Activated T-cell treated with anti-CD3 and anti-CD28 coated beads for 1 hour (primary cell): ENCODE measurements around the gene GMDS.
A peak's percentile ranks its signal among the peaks of the same experiment; 100 is the strongest.

ENCODE experiments used
- DNase-seq: peaks from one replicate; pipeline ENCODE4 v3.0.0-alpha.2; 2020; ENCODE audit warnings: low read depth

GMDS gene

DNA sequence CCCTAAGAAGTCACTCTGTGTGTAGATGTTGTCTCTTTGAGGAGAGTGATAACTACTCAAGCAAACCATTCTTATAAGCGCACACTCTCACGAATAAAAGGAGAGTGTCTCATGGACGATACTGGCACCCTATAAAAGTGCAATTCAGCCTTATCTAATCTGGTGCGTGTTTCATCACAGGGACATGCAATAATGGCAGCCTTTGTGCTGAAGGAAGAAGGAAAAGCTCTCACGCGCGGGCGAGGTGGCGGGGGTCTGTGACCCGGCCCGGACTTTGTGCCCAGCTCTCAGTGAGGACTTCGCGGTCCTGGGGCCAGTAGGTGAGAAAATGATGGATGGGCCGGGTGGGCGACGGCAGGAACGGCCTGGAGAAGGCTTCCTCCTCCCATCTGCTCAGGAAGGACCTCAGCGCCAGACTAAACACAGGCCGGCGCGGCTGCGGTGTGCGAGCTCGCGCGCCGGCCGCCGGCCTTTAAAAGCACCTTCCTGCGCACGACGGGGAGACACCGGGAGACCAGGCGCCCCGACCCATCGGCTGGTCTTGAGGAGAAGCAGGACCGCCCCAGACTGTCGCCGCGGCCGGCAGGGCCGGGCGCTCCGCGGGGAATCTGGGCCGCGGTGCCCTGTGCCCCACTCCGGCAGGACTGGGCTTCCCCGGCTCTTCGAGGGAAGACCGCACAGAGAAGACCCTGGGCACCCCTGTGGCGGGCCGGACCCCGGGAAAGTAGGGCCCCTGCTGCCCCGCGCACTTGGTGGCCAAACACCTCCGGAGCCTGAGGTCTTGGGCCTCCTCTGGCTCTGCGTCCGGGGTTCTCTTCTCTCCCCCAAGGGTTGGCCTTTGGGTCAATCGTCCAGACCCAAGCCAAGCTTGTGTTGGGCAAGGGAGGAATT is 644.0 kb downstream of the GMDS start:
- no peak for DNase-seq

DNA sequence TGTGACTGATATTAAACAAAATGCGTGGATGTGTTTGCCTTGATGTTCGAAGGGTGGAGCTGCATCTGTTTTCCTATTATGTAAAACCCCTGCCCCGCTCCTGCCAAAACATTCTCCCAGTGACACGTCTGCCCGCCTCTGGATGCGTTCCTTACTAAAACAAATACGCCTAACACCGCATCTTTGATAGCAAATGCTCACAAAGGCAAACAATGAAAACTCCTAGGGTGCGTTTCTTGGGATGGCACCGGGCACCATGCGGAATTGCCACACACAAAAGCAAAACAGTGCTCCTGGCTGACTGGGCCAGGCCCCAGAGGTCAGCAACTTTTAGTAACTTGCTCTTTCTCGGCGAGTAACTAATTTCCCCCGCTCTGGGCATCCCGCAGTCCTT is 644.6 kb downstream of the GMDS start:
- no peak for DNase-seq

DNA sequence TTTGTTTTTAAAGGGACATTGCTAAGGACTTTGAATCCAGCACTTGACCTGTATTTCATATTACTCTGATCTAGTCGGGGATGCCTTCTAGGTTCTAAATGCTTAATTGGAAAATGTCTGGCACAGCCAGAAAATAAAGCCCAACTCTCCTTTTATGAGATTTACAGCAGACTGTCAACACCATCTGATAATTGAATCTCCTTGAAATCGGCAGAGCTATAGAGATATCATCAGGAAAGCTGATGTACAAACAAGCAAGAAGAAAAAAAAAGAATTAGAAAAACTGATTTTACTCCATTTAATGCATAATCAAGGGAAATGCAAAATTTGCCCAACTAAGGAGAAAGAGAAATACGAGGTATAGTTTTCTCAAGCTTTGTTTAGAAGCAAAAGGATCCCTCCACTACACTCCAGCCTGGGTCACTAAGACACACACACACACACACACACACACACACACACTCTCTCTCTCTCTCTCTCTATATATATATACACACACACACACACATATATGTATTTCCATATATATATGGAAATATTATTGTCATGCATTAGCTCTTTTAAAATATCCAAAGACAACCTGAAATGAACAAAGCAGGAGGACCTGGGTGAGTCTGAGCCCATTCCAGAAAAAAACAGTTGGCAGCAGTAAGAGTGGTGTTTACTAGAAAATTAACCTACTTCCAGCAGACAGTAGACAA is 645.2 kb downstream of the GMDS start:
- DNase-seq: no peak

DNA sequence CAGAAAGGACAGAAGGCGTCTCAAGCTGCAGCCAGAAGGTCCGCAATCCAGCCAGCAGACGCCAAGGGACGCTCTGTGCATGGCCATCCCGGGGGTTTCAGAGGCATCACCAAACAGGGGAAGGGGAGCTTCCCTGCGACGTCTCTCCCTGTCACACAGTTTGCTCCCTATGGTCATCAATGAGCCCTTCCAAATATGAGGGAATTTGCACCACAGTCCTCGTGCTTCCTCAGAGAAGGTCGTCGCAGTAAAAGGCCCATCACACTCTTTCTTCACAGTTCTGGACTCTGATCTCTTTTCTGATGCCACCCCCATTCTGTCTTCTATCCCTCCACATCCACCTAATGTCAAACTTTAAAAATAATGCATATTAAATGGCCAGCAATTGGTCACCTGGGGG is 645.9 kb downstream of the GMDS start:
- DNase-seq: no peak

DNA sequence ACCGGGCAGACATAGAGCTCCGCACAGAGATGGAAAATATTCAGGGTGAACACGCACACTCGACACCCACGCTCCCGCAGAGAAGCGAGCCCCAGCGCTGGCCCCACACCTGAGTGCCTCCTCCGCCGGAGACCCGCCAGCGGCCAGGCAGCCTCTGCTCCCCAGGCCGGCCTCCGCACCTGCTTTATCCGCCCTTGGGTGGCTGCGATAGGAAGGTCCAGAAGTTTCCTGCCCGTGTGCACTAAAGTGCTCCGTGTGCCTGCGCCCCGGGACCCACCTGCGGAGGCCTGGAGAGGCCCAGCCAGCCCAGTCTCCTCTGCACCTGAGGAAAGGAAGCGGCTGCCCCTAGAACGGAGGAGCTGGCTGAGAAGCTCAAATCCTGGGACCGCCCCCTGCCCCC is 646.5 kb downstream of the GMDS start:
- no peak for DNase-seq

DNA sequence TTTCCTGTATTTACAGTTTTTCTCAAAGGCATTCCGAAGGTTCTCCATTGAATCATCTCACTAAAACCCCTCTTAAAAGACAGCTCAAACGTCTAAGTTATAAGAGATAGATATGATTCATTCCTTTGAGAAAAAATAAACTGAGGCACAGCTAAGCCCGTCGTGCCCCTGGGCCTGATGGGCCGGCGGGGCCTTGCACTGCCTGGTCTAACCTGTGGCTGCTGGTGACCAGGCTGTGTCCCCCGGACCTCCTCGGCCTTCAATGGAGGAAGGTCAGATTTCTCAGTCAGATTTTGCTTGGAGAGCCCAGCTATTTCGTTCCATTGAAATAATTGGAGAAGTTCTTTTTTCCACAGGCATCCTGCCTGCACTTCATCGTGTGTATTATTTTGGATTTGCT is 647.0 kb downstream of the GMDS start:
- DNase-seq: no peak

DNA sequence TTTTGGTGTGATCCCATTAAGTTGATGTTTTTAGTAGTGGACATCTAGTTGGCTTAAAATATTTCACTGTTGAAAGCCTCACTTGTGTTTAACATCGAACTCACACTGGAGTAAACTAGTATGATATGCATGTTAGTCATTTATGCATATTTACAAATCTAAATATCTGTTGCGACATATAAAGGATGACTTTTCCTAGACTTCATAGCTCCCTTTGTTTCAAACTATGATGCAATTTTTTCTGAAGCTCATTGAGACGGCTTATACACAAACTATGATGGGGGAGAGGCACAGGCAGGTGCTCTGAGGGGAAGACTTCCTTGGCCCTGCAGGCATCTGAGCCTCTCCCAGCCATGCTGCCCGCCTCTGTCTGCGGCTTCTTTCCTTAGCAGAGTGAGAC is 647.5 kb downstream of the GMDS start:
- no peak for DNase-seq

DNA sequence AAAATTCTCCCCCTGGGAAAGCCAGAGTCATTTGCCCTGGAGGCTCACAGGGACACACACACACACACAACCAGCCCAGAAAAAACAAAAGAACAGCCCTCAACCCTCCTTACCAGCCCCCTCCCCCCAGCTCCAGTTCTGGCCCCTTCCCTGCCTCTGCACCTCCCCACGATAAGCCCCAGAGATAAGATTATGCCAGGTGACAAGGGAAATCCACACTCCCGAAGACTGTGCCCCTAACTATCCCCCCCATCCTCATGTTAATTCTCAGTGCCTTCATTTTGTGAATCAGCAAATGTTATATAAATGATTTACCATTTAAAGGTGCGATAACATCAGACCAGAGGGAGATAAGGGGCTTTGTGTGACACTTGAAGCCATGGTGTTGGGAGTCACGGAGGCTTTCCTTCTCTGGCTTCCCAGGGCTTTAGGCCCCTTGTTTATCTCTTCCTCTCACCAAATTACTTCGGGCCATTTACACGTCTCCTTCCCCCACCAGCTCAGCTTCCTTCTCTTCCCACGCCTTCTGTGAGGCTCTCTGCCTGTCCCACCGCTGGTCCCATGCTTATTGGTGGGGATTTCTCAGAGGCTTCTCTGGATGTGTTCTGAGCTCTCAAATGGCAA is 648.2 kb downstream of the GMDS start:
- DNase-seq: no peak

DNA sequence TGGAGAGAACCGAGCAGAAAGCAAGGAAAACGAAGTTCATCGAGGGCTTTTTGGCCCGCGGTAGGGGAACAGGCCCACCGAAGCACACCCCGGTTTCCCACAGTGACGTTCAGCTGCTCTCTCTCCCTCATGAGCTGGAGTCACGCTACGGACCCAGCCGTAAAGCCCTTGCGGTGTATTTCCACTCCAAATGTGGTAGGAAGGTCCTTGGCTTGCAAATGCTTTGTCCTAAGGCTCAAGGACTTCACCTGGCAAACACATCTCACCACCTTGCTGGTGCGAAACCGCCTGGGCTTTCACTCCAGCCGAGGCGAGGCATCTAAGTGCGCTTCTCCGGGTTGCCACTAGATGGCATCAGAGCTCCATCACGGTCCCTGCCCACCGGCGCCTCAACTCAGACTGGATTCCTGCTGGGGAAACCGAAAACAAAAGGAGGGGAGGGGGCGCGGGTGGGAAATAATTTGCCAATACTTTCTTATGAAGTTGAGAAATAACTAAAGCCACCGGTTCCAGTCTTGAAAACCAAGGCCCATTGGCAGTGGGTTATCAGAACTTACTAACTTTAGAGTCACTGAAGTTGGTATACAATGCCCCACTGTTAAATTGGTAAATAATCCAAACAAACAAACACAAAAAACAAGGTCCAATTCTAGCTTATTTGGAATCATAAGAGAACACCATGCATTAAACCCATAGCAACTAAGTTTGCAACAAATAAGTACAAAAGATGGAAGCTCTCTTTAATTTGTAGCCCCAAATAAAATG is 649.1 kb downstream of the GMDS start:
- peak; percentile 59 for DNase-seq

DNA sequence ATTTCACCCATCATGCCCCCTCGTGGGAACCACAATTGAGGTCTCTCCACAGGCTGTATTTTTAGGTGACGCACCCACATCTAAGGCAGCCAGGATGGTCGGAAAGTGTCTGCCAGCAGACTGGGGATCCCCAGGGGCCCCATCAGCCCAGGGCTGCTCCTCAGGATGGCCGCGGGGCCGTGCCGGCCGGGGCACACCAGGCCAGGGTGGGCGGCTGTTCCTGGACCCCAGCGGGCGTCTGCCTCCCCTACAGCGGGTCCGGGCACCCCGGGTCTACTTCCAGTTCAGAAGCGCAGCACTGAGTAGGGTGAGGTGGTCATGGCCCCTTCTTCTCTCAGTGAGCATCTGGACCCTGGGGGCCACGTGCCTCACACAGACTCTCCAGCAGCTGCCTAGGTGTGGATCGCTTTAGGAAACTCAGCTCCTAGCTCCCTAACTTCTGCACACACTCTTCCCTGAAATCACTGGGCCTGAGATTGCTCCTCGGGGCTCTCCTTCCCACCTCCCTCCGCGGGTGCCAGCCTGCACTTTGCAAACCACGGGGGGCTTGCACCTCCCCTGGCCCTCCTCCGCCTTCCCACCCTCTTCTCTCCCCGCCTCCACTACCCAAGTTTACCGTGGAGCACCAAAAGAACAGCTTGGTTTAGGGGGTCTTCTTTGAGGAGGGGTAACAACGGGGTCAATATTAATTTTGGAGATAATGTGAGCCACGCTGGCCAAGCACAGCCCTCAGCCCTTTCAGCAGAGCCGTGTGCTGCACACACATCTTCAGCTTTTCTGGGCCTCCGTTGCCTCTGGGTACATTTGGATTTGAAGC is 649.9 kb downstream of the GMDS start:
- DNase-seq: no peak

DNA sequence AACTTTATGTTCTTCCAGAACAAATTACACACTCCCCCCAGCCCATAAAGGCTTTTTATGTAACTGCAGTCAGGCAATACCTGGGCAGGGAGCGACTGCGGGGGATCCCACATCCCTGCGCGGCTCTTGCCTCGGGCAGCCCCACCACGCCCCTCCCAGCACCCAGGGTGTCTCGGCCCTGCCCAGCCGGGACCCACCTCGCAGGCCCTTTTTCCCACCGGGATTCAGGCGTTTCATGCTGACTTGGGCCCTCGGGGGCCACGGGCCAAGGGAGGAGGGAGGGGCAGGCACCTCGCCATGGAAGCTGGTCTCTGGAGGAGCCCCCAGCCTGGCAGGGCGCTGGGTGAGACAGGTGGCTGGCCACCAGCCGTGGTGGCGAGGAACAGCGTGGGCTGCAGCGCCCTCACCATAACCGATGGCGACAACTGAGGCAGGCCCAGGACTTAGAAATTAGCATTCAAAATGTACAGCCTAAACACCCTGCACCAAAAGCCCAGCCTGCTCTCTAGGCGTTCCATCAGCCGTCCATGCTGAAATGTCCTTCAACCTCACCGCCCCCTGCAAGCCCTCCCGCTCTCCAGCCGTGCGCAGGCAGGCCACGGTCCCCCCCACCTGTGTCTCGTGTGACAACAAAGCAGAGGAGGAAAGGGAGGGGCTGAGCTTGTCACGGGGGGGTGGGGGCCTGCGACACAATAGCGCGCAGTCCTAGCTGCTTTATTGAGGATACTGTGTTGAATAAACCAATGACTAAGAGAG is 650.8 kb downstream of the GMDS start:
- DNase-seq: no peak

DNA sequence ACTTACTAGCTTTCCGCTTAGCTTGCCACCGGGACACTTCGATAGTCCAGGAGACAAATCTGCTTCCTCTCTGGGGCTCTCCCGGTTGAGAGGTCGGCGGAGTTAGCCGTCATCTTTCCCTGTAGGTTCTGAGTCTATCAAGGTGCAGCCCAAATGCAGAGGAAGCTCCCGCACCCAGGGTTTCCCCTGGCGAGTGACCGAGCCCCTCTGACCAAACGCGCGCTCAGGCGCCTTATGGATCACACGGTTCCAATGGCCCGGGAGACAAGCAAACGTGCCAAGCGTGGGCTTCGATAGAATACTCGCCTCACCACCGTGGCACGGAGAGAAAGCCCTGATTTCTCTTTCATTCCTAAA is 651.5 kb downstream of the GMDS start:
- DNase-seq: no peak

DNA sequence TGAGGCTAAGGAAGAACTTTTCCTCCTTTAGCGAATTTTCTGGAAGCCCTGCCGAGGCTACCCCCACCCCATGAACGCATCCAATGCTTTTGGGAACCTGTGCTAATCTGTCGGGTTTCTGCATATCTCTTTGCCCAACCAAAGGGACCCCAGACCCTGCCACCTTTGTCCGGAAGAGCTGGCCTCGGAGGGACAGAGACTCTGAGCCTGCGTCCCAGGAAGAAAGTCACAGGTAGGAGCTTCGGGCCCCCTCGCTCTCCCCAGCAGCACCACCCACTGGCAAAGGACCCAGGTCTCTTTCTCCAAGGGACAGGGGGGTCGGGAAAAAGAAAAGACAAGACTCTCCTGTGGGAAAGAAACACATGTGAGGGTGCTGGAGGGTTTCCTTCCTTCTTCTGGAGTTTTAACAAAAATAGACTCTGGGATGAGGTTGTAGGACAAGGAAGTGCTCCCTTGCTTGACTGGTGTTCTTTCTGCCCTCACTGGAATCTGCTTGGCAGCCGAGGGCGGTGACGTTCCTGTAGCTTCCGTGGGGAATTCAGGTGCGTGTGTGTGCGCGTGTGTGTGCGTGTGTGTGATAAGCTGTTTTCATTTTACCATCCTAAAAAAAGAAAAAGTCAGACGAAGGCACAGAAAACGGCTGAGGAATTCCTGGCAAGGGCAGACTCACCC is 652.0 kb downstream of the GMDS start:
- DNase-seq: no peak

DNA sequence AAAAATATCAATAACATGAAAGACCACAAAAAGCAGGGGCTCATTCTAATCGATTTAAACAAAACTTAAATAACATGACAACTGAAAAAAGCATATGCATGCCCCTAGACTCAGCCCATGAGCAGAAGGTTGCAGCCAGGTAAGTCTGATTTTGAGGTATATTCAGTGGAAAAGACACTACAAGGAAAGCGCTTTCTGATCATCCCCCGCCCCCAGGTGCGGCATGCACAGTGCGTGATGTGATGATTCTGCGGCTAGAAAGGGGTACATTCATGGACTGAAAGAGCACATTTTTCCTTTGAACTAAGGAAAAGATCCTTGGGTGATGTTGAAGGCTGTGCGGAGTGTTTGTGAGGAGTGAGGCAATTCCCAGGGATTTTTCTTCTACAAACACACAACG is 652.6 kb downstream of the GMDS start:
- no peak for DNase-seq

DNA sequence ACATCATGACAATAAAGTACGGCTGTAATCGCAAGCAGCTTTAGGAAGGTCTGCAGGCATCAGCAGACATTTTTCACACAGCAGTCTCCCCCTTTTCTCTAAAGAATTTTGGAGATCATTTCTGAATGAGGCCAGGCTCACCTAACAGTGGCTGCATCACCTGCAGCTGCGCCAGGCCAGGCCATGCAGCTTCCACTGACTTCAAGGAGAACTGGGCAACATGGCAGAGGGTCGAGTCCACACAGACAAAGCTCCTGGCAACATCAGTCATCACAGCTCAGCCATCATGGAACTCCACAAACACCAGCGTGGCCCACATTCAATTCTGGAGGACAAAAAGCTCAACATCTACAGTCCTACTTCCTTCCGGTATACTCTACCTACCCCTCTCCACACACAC is 653.5 kb downstream of the GMDS start:
- no peak for DNase-seq

DNA sequence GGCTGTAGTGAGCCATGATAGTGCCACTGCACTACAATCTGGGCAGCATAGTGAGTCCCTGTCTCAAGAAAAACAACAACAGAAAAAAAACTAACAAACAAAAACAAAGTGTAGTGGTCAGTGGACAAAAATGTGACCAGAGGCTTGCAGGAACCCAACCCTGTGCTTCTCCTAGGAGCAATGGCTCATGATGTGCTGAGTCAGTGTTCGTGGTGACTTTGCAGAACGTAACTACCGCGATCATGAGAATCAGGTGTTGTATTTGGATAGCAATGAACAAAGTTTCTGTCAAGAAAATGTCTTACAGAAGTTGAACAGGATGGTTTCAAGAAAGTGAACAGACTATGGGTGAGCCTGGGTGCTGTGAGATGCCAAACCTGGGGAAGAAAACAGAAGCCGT is 654.2 kb downstream of the GMDS start:
- DNase-seq: no peak

DNA sequence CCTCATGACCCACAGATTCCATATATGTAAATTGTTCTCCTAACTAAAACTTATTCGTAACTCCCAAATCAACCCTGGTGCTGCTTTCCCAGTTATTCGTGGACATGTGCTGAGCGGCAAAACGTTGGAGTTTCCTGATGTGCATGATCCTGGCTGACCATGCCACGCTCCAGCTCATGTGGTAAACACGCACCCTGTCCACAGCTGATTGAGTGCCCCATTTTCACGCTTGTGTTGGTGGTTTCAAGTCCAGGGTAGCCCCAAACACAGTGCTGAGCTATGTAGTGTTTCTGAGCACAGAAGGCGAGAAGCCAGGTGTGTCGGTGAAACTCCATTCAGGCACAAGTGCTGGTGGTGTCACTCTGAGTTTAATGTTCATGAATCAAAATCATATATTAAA is 654.8 kb downstream of the GMDS start:
- DNase-seq: no peak

DNA sequence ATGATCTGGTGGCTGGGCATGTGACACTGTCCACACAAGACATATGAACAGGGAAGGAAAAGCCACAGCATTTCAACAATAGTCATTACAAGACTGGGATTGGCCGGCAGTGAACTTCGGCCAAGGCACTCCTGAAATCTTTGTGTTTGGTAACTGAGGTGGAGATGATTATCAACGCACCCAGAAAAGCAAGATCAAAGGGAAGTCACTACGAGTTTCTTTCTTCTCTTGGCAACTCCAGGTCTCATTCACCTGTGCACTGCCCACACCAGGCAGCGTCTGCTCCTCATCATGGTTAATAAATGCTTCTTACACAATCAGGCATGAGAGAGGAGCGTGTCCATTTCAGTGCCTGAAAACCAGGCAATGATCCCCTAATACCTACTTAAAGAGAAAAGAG is 656.2 kb downstream of the GMDS start:
- DNase-seq: no peak

DNA sequence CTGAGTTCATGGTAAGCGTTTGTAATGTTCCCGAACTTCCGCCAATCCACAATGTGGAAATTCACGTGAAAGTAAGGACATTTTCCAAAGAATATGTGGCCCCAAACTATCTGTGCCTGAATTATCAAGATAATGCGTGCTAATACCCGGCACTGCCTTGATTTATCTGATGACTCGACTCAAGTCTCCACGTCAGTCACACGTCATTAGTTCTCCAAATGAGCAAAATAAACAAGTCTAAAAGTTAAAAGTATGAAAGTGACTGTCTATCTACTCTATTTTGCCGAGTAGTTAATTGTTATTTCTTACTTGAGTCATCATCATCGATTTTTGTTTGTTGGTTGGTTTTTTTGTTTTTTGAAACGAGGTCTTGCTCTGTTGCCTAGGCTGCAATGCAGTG is 657.4 kb downstream of the GMDS start:
- DNase-seq: no peak

DNA sequence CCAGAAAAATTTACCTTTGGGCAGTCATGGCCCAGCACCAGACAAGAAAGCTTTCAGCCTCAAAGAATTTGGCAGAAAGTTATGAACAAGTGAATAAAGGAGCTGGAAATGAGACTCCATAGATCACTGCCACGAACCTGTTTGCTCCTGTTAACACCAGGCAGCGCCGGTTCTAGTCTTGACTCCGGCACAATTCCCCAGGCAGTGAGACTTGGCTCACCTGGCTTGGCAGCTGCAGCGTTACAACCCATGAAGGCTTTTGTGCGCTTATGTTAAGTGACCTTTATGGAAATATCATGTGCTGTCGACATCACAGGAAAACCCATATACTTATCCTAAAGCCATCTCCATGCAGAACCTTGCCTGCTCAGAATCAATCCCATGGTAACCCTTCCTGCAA is 657.9 kb downstream of the GMDS start:
- DNase-seq: no peak
